GM12892 (cell line): ENCODE results near the gene B3GALT6.

ENCODE experiments used
- POLR2A ChIP-seq: IDR thresholded peaks from 2 replicates; pipeline ENCODE4 v1.6.1; 2011; ENCODE audit warnings: low read depth, low read length, control low read depth
- POLR2AphosphoS5 ChIP-seq: IDR thresholded peaks from 2 replicates; pipeline ENCODE4 v1.6.1; 2011; ENCODE audit warnings: low read depth, low read length, control low read depth

GRCh38 chr1:1228187-1228586, 3.9 kb upstream of the B3GALT6 start:
- TF ChIP-seq POLR2AphosphoS5 (no peak), POLR2A (no peak)
